HG03378 (cell line): Measurements from ENCODE around the gene CSTF3.
"Not testable (repeated sequence)": the region's sequence is repeated elsewhere in the genome, so short reads cannot be mapped to it uniquely, and the experiment has no call there.

Experiments
- ATAC-seq: cut with Tn5 transposase; IDR thresholded peaks from one replicate; pipeline ENCODE4 v1.9.1; 2021; ENCODE audit warnings: mild to moderate bottlenecking, moderate library complexity; ENCODE audit not compliant: unreplicated experiment

CSTF3 gene

DNA sequence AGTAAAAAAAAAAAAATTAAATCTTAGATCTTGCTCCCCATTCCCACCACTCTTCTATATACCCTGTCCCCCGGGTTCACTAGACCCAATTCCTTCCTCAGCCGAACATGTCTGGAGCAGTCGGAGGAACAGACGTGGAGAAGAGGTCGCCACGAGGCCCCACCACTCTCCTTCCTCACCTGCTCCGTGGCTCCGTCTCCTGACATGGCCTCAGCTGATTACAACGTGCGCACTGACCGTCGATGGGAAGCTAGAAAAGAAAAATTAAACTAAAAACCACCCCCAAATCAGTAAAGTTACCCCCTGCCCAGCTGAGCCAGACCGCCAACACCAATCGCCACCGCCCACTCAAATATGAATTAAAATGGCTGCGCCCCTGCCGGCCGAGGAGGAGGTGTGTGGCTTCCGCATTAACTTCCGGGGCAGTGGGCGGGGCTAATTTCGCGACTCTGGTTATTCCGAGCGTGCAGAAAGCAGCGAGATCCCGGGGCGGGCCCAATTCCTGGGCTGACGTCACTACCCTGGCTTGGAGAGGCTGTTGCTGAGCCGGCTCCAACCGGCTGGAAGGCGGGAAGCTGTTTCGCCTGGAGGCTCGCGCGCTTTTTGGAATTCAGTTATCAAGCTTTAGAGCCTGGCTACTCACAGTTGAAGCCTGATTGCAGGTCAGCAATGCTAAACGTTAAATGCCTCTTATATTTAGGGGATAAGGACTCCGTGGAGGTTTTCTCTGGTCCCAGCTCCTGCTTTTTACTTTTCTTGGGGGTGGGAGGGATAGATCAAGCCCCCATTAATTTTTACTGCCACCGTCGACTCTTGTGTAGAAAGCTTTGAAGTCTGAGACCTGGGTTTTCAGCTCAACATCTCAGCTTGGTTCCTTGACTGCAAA lies at the start of gene CSTF3:
TSS of gene CSTF3 (minus strand) at position 361 of the 886 bp plus-strand sequence. CDS start at position 206, 155 bp downstream.
- ATAC-seq, result peak; percentile 75

DNA sequence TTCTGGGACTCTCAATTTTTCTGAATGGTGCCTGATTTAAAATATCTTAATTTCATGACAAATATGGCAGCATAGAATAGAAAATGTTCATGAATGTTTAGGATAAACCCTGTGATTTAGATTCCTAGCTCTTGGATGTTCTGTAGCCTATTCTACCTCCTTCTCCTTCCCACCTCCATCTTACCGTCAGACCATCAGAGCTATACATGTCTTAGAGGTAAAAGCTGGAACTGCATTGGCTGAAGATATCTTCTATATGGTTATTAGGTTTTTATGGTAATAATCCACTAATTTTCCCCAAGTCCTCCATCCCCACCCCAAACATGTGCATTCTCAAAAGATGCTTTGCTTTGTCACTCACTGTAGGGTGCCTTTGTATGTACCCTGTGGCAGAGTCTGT lies 46.9 kb upstream of the CSTF3 start:
- no peak for ATAC-seq

DNA sequence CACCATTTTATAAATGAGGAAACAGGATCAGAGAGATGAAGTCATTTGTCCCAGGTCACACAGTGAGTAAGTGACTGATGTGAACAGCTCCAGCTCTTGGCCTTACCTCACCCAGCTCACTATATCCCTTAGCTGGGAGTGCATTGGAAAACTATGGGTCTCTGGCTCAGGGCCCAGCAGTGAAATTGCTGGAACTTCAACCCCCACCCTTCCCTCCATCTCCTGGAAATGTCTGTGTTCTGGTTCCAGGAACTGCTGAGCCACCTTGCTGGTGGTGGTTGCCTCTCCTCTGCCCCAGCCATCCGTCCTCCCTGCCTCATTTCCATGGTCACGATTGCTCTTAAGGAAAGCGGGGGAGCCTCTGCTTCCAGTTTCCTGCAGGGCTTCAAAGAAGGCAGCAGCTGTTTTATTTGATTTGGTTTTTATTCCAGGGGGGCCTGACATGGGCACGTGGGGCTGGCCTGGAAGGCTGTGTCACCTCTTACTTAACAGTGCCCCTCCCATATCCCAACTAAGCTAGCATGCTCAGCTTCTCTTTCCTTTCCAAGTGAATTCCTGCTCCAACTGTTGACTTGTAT lies 46.2 kb upstream of the CSTF3 start:
- no peak for ATAC-seq

DNA sequence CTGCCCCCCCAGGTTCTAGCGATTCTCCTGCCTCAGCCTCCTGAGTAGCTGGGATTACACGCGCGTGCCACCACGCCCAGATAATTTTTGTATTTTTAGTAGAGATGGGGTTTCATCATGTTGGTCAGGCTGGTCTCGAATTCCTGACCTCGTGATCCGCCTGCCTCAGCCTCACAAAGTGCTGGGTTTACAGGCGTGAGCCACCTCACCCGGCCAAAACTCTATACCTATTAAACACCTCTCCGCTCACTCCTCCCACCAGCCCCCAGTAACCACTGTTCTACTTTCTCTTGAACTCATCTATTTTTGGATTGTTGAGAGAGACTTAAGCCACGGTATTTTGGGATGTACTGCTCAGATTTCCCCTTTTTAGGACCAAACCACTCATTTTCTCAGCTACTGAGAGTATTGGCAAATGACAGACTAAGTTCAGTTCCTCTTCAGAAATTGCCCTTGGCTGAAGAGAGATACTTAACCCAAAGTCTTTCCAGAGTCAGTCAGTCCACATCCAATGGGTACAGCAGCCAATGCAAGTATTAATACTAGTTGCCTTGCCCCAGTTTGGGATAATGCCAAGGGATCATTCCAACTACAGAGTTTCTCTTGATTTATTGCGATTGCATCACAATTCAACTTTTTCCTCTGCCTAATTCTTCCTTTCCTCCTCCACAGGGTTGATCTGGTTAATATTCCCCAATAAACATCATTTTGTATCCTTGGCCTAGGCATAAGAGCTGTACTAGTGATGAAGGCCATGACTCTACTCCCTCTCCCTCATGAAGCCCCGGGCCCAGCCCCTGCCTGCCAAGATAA lies 36.8 kb upstream of the CSTF3 start:
- ATAC-seq, result no peak

DNA sequence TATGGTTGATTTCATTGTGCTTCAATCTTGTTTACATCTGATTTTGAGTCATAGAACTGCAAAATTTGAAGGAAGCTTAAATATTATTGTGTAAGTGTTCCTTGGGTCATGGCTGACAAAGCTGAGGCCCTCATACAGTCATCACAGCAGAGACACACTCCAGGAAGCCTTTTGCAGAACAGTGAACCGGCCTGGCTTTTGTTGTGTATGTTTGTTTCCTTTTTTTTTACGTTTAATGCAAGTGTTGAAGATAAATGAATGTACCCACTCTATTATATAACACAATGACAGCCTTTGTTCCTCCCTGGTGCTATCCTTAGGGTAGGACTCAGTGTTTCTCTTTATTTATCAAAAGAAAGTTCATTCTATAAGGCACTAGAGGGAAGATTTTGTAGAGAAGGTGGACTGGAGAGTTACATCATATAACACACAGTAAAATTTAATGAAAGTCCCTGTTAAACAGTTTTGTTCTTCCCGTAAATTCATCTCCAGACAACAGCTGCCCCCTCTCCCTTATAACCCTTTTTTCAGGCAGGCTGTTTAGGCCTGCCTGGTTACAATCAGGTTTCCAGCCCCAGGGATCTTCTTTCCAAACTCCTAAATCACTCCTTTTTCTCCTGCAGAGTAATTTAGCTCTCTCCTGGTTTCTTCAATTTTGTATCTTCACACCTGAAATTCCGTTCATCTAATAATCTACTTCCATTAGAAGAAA lies 34.3 kb upstream of the CSTF3 start:
- no peak for ATAC-seq

DNA sequence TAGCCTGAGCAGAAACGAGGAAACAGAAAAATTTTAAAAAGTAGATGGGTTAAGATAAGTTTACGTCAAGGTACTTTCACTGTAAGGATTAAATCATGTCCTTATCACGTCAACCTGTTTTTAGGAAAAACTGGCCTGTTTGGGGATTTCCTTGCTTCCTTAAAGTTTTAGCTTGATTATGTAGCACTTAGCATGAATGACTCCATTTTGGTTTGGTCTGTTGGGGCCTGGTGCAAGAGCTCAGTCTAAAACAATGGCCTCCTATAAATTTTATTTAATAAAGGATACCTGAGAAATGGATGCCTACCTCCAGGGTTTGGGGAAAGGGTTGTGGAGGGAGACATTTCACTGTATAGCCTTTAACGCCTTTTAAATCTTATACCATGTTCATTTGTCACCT lies 33.2 kb upstream of the CSTF3 start:
- ATAC-seq, result no peak

DNA sequence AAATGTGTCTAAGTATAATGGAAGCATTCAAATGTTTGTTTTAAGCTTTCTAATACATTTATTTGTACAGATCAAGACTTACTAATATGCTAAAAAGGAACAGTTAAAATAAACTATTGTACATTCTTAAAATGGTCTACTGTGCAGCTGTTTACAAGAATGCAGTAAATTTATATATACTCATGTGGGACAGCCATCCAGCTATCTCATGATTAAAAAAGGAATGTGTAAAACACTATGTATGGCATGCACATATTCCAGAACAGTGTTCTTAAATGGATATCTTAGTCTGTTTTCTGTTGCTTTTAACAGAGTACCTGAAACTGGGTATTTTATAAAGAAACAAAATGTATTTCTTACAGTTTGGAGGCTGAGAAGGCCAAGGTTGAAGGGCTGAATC lies 30.2 kb upstream of the CSTF3 start:
- ATAC-seq, result no peak

DNA sequence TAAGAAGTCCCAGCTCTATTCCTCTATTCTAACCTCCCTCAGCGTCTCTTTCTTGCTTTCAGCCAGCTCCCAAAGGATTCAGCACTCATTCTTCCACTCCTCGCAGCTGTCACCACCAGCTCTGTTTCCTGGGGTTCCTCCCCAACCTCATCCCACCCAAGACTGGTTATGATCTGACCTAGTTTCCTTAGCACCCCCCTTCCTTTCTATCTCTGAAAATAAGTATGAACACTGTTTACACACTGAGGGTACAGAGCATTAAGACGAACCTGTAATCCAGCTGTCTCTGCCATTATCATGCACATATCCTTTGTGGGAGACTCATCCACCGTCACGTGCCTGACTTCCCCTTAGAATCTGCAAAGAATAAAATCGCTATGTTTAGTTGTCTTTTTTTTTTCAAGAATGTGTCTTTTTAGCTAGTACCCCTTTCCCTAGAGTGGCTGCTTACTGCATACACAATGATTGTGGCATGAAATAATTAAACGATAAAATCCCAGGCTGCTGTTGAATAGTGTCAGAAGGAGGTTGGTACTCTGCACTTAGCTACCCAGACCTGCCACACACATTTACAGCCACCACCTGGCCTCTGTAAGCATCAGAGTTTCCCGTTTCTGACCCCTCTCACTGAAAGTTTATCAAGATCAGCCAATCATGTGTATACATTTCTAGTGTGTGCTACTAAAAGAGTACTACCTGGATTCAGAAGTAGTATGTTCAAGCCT lies 26.9 kb upstream of the CSTF3 start:
- no peak for ATAC-seq

DNA sequence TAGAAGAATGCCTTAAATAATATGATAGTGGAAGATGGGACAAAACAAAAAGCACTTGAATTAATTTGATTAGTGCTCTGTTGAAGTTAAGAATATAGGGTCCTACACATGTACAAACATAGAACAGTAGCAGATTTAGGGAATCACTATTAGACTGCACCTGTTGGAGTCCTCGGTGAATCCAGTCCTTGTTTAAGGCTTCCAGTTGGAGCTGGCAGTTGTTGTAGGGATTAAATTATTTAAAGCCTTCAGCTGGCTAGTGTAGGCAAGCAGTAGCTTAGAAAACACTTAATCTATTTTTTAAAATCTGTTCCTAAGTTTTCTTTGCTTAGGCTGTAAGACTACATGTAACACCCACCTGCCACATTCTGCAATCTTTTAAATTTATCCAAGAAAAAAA lies 24.5 kb upstream of the CSTF3 start:
- no peak for ATAC-seq

DNA sequence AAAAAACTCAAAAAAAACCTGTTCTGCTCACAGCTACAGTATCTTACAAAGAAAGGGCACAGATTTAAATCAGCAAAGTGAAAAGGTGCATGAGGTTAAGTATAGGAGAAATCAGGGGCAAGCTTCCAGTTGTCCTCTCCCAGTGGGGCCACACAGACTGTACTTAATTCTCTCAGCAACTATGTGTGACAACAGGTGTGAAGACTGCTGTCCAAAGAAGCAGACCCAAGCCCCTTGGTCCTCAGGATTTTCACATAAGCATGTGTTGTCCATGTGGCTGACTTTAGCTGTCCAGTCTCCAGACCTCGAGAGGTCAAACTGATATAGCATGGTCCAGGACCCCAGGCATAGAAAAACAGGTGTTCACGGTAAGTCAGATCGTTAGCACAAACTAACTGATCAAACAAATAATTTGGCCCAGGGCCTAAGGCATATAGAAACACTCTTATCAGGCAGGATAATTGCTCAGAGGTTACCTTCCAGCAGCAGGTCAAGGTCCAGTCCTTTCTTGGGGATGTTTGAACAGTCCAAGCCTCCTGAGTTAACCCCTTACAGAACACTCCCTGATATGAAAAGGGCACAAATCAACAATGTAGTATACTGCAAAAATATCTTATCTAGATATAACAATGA lies 21.1 kb upstream of the CSTF3 start:
- no peak for ATAC-seq

DNA sequence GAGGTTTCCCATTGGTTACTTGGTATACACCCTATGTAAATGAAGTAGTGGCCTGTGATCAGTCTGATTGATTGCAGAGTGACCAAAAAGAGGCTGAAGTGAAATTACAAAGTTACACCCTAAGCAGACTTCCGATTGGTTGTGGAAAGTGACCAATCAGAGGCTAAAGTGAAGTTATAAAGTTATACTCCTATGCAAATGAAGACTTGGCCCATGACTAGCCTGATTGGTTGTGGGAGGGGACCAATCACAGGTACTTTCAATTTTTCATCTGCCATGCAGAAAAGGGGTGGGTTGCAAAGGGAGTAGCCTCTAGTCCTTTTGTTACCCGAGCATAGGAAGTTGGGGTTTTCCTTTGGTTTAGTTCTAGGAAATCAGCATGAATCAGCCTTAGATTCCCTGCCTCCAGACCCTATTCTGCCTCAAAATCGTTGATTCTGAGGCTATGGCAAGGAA lies 18.1 kb upstream of the CSTF3 start:
- ATAC-seq, result no peak

DNA sequence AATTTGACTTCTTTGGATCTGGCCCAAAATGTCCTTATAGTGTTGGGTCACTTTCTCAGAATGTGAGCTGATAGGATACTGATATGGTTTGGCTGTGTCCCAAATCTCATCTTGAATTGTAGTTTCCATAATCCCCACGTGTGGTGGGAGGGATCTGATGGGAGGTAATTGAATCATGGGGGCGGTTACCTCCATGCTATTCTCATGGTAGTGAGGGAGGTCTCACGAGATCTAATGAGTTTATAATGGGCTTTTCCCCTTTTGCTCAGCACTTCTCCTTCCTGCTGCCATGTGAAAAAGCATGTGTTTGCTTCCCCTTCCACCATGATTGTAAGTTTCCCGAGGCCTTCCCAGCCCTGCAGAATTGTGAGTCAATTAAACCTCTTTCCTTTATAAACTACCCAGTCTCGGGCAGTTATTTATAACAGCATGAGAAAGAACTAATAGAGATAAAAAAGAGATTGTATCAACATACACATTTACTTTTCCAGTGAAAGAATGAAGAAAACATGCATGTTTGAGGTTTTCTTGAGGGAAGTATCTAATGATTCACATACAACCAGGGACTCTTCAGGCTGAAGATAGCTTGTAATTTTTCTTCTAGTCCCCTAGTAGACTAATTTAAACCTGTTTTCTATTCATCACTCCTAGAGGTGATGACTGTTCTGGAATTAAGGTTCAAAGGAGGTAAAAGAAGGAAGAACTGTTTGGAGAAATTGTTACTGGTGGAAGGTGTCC lies 17.3 kb upstream of the CSTF3 start:
- no peak for ATAC-seq

DNA sequence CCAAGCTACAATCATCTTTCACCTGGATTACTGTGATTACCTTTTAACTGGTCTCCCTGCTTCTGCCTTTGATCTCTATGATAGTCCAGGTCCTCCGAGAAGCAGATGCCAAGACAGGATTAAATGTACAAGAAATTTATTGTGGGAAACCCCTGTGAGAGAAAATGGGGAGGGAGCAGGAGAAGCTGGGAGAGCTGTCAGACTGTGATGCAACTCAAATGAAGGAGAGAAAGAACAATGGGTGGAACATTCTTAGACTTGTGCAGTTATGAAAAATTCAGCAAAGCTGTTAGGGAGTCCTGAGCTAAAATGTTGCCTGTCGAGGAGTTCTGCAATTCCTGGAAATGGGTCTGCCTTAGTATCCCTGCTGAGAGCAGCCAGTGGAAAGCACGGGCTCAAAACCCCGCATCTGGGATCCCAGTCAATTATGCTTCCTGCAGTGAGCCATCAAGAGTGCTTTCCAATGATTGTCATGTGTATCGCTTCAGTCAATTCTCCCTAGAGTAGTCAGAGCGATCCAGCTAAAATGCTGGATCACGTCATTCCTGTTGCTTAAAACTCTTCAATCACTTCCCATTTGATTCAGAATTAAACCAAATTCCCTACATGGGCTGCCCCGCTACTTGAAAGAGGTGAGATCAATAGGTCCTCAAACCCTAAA lies 16.5 kb upstream of the CSTF3 start:
- ATAC-seq, result no peak

DNA sequence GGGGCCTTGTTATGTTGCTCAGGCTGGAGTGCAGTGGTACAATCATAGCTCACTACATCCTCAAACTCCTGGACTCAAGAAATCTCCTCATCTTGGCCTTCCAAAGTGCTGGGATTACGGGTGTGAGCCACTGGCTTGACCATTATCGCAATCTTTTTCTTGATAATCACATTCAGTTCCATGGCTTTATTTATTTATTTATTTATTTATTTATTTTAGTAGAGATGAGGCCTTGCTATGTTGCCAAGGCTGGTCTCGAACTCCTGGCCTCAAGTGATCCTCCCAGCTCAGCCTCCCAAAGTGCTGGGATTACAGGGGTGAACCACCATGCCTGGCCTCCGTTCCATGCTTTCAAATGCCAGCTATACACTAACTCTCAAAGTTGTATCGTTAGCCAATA lies 15.5 kb upstream of the CSTF3 start:
- not testable (repeated sequence) for ATAC-seq

DNA sequence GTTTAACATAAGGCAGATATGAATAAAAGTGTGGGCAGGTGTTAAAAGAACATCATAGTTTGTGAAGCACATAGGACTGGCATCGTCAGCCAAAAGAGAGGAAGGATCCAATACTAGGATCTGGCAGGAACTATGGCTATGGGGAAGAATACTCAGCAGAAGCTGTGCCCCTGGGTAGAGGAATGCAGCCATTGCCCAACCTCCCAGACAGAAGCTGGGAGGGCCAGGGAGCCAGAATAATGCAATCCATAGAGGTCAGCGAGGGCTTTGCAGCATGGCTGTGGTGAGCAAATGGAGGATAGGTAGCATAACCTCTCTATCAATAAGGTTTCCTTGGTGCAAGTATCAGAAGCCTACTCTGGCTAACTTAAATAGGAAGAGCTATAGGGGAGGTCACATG lies 11.7 kb upstream of the CSTF3 start:
- ATAC-seq, result no peak

DNA sequence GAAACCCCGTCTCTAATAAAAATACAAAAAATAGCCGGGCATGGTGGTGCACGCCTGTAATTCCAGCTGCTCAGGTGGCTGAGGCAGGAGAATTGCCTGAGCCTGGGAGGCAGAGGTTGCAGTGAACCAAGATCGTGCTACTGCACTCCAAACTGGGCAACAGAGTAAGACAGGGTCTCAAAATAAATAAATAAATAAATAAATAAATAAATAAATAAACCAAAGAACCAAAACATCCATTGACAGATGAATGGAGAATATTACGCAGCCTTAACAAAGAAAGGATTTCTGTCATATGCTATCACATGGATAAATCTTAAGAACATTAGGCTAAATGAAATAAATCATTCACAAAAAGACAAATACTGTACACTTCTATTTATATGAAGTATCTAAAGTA lies 11.1 kb upstream of the CSTF3 start:
- ATAC-seq, result no peak

DNA sequence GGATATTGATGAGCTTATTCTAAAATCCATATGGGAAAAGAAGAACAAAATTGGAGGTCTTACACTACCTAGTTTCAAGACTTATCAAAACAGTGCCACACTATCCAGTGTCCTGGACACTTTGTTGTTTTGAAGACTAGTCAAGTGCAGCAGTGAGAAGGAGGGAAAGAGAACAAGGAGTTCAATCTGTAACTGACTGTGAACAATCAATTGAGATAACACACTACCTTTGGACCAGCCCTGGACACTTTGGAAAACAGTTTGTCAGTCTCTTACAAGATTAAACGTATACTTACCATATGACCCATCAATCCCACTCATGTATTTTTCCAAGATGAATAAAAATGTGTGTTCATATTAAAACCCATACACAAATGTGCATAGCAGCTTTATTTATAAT lies 10.0 kb upstream of the CSTF3 start:
- no peak for ATAC-seq

DNA sequence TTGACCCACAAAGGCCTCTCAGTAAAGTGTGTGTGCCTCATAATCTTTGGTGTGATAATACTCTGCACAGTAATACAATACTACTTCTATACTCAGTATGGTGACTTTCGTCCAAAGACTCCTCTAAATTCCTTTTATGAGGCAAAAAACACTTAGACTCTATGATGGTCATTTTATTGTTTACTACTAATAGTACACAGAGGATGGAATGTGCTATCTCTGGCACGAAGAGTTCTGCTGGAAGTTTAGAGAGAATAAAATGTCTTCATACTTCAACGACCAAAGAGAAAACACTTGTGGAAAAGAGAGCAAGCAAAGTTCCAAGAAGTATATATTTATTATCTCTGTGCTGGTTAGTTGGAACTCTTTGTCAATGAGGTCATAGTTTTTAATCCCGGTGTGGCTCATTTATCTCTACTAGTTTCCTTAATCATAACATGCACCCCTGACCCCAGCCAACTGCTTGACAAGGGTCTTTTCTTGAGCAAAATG lies 7.5 kb upstream of the CSTF3 start:
- ATAC-seq, result no peak
